B cell (primary cell): ENCODE data around the gene PITRM1. TPM values are rescaled to one million over a fixed set of nuclear protein-coding genes. Genes with fewer than 3 reads are reported as not detected.

Experiments used
- ATAC-seq: fragments of 200-7000 bp; cut with Tn5 transposase; one replicate; pipeline ENCODE4 v1.10.0; 2021; ENCODE audit warnings: low read depth, mild to moderate bottlenecking, moderate number of reproducible peaks, moderate library complexity
- CTCF ChIA-PET: fragments of 350-600 bp; sonication (Branson Sonifier 250); formaldehyde crosslinking; loops from one replicate; lab custom pipeline; 2021; ENCODE audit warnings: antibody characterized with exemption, inconsistent platforms; lab: Charles Lee
- POLR2A ChIA-PET: fragments of 350-600 bp; sonication (Branson Sonifier 250); formaldehyde crosslinking; loops from one replicate; lab custom pipeline; 2021; ENCODE audit warnings: antibody characterized with exemption; lab: Charles Lee
- DNase-seq: peaks from one replicate; pipeline ENCODE4 v3.0.0; 2013
- H2AFZ ChIP-seq: 2 replicates; pipeline ENCODE4 v1.6.1; 2012; ENCODE audit warnings: mild to moderate bottlenecking, low read depth, low read length; ENCODE audit not compliant: insufficient read depth, poor library complexity, severe bottlenecking
- H3K27ac ChIP-seq, 2 donors: 1 replicate in 1 of 2; 2 replicates in 1 of 2; pipeline ENCODE4 v1.5.1; 2012 to 2013; ENCODE audit warnings: low read length in 2 of 2, mild to moderate bottlenecking in 2 of 2, moderate library complexity in 1 of 2
- H3K27me3 ChIP-seq, 4 experiments: fragments of 200-600 bp in 1 of 4; sonication (generic) in 1 of 4; replicated peaks in 1 of 4; 1 replicate in 2 of 4; 2 replicates in 2 of 4; pipeline versions ENCODE4 v1.6.1 to v1.7.0; 2013 to 2016; ENCODE audit warnings: low read length in 3 of 4, mild to moderate bottlenecking in 2 of 4, mixed read lengths in 1 of 4, moderate library complexity in 1 of 4; ENCODE audit not compliant: insufficient read depth in 4 of 4, control insufficient read depth in 3 of 4; ENCODE audit errors: control extremely low read depth in 1 of 4
- H3K36me3 ChIP-seq, 2 experiments: replicated peaks in 1 of 2; 1 replicate in 1 of 2; 2 replicates in 1 of 2; pipeline versions ENCODE4 v1.6.1 to v1.7.1; 2013; ENCODE audit warnings: low read length in 1 of 2; ENCODE audit not compliant: insufficient read depth in 2 of 2, control insufficient read depth in 1 of 2; ENCODE audit errors: control extremely low read depth in 1 of 2, extremely low read depth in 1 of 2
- H3K4me1 ChIP-seq, 2 donors: fragments of 200-600 bp in 1 of 2; sonication (generic) in 1 of 2; 1 replicate in 1 of 2; 2 replicates in 1 of 2; pipeline versions ENCODE4 v1.5.1 to v1.6.1; 2013 to 2017; ENCODE audit warnings: low read length in 2 of 2; ENCODE audit not compliant: control insufficient read depth in 2 of 2, insufficient read depth in 2 of 2
- H3K4me2 ChIP-seq: replicated peaks from 2 replicates; pipeline ENCODE3; 2012; ENCODE audit warnings: mild to moderate bottlenecking, low read depth, low read length; ENCODE audit not compliant: poor library complexity, severe bottlenecking
- H3K4me3 ChIP-seq, 5 experiments: fragments of 200-600 bp in 1 of 5; sonication (generic) in 1 of 5; 1 replicate in 3 of 5; 2 replicates in 2 of 5; pipeline versions ENCODE4 v1.5.1 to v1.7.0; 2011 to 2016; ENCODE audit warnings: low read length in 4 of 5, mild to moderate bottlenecking in 4 of 5, low read depth in 2 of 5, control low read depth in 1 of 5, moderate library complexity in 1 of 5; ENCODE audit not compliant: insufficient read depth in 1 of 5; ENCODE audit errors: control extremely low read depth in 1 of 5, extremely low read depth in 1 of 5
- H3K79me2 ChIP-seq: fragments of 200-600 bp; sonication (generic); one replicate; pipeline ENCODE4 v1.6.0; 2016; ENCODE audit warnings: low read length; ENCODE audit not compliant: control insufficient read depth, insufficient read depth
- H3K9ac ChIP-seq: fragments of 200-600 bp; sonication (generic); 2 replicates; pipeline ENCODE4 v1.6.1; 2017; ENCODE audit warnings: mild to moderate bottlenecking, low read length, moderate library complexity
- H3K9me3 ChIP-seq, 3 donors: one replicate each; pipeline versions ENCODE4 v1.6.1 to v1.7.1; 2013; ENCODE audit warnings: low read length in 2 of 3; ENCODE audit not compliant: control insufficient read depth in 2 of 3, insufficient read depth in 1 of 3; ENCODE audit errors: control extremely low read depth in 1 of 3
- H4K20me1 ChIP-seq: 2 replicates; pipeline ENCODE4 v1.6.0; 2012; ENCODE audit warnings: mild to moderate bottlenecking, low read length; ENCODE audit not compliant: insufficient read depth, control insufficient read depth, poor library complexity, severe bottlenecking
- H3K27ac Mint-ChIP-seq: one replicate; pipeline ENCODE4 v1.8.0; 2021; ENCODE audit warnings: mixed read lengths
- H3K27me3 Mint-ChIP-seq: one replicate; pipeline ENCODE4 v1.8.0; 2021; ENCODE audit warnings: mixed read lengths
- H3K4me1 Mint-ChIP-seq: one replicate; pipeline ENCODE4 v1.8.0; 2021; ENCODE audit warnings: mixed read lengths
- H3K4me3 Mint-ChIP-seq: one replicate; pipeline ENCODE4 v1.8.0; 2021; ENCODE audit warnings: mixed read lengths
- H3K9me3 Mint-ChIP-seq: one replicate; pipeline ENCODE4 v1.8.0; 2022; ENCODE audit warnings: mixed read lengths; ENCODE audit not compliant: insufficient read depth
- EZH2 ChIP-seq: IDR thresholded peaks from 2 replicates; pipeline ENCODE4 v1.6.1; 2012; ENCODE audit warnings: borderline replicate concordance, low read depth, mild to moderate bottlenecking, moderate library complexity, low read length; ENCODE audit not compliant: insufficient read depth, poor library complexity, severe bottlenecking
- WGBS: methylation state at CpG from one replicate; pipeline ENCODE4 v1.1.5; 2013; ENCODE audit warnings: missing lambda C conversion rate; ENCODE audit not compliant: insufficient coverage; 5-methylcytosine and 5-hydroxymethylcytosine counted together
- intact Hi-C: fragments of 100-400 bp; cut with micrococcal nuclease; formaldehyde crosslinking; loops from one replicate; pipeline ENCODE4 v1.10.0; 2022
- polyA plus RNA-seq: library from polyadenylated mRNA; depleted of rRNA; stranded (reverse); fragments of >200 nt; gene quantifications from 2 replicates; pipeline ENCODE4 v1.2.3, GENCODE V29; 2012
- total RNA-seq, 2 donors: library from RNA; stranded (reverse); fragments of 120-200 nt in 1 of 2; gene quantifications; 1 replicate in 1 of 2; 2 replicates in 1 of 2; pipeline versions ENCODE4 v1.2.3 to v1.2.4, GENCODE V29; 2013 to 2022
- TF ChIP-seq, protein P1 (sequence below): fragments of 200-600 bp; IDR thresholded peaks from one replicate; pipeline ENCODE4 v1.8.0; 2022; ENCODE audit warnings: antibody characterized with exemption, mild to moderate bottlenecking

The PITRM1 gene
- total and polyA plus RNA-seq, 2 donors (not counting 1 experiment from before 2014, with no cell fraction given): 50.7 to 71.1 TPM

DNA sequence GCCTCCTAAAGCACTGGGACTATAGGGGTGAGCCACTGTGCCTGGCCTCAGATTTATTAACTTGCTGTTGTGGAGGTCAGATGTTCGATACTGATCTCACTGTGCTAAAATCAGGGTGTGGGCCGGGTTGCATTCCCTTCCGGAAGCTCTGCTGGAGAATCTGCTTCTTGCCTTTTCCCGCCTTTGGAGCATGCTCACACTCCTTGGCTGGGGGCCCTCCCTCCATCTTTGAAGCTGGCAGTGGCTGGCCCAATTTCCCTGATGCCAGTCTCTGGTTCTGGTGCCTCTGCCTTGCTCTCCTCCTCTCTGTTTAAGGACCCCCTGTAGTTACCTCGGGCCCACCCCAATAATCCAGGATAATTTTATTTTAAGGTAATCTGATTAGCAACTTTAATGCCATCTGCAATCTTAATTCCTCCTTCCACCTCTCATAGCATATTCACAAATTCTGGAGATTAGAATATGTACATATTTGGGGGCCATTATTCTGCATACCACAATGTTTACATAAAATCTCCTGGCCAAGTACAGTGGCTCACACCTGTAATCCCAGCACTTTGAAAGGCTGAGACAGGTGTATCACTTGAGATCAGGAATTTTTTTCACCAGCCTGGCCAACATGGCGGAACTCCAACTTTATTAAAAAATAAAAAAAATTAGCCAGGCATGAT lies 7.9 kb upstream of the PITRM1 start:
- ChIA-PET POLR2A (no interaction called here), CTCF (interaction anchor here (4.1 kb wide), 1 partner anchor 13 kb away, joined by 27 read pairs; no protein-coding TSS in a partner anchor)
- Mint-ChIP-seq H3K27me3 (peaks cover 14% of the 10 kb centered on the region), H3K4me3 (no peak overlapping the region), H3K27ac (no peak overlapping the region), H3K9me3 (no peaks in the 10 kb centered on the region), H3K4me1 (peaks cover 11% of the 10 kb centered on the region)
- no peak overlapping the region for H3K9ac ChIP-seq
- no peak for ATAC-seq
- no peak overlapping the region for H3K4me2 ChIP-seq
- no peaks in the 10 kb centered on the region for H4K20me1 ChIP-seq
- no peak overlapping the region for H2AFZ ChIP-seq
- H3K4me3 ChIP-seq: no peak overlapping the region
- no peaks in the 10 kb centered on the region for H3K36me3 ChIP-seq
- DNase-seq: no peak
- no peak for TF ChIP-seq EZH2
- TF ChIP-seq, protein P1, sequence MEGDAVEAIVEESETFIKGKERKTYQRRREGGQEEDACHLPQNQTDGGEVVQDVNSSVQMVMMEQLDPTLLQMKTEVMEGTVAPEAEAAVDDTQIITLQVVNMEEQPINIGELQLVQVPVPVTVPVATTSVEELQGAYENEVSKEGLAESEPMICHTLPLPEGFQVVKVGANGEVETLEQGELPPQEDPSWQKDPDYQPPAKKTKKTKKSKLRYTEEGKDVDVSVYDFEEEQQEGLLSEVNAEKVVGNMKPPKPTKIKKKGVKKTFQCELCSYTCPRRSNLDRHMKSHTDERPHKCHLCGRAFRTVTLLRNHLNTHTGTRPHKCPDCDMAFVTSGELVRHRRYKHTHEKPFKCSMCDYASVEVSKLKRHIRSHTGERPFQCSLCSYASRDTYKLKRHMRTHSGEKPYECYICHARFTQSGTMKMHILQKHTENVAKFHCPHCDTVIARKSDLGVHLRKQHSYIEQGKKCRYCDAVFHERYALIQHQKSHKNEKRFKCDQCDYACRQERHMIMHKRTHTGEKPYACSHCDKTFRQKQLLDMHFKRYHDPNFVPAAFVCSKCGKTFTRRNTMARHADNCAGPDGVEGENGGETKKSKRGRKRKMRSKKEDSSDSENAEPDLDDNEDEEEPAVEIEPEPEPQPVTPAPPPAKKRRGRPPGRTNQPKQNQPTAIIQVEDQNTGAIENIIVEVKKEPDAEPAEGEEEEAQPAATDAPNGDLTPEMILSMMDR: no peak
- H3K9me3 ChIP-seq: no peaks in the 10 kb centered on the region
- intact Hi-C loops: no loop called here
- H3K4me1 ChIP-seq: peaks cover 9 to 11% of the 10 kb centered on the region in 2 donors
- 93% methylated on average over 4 of the region's 6 CpGs for WGBS
- peaks cover 0 to 7% (median 3%) of the 10 kb centered on the region in 4 experiments for H3K27me3 ChIP-seq
- no peaks in the 10 kb centered on the region for H3K79me2 ChIP-seq
- no peak overlapping the region for H3K27ac ChIP-seq

DNA sequence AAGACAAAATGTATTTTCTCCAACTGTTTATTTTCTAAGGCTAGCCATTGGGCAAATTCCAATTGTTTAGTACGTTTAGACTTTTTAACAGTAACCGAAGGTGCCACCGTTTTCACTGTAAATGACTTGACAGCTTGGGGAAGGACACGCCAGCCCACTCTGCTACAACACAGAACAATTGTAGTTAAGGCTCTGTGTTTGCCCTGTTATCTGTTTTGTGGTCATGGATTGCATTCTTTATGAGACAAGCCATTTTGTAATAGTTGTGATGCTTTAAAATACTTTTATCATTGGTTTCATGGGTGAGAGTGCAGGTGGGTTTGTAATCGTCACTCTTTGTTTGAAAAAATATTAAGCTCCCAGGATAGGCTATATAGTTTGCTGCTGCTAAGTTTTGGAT lies 6.6 kb upstream of the PITRM1 start:
- H3K27ac ChIP-seq: no peak overlapping the region
- ATAC-seq: no peak
- H3K4me1 ChIP-seq: peaks cover 9 to 11% of the 10 kb centered on the region in 2 donors
- no peaks in the 10 kb centered on the region for H3K9me3 ChIP-seq
- TF ChIP-seq, protein P1: no peak
- no peaks in the 10 kb centered on the region for H4K20me1 ChIP-seq
- peaks cover 0 to 7% (median 2%) of the 10 kb centered on the region in 4 experiments for H3K27me3 ChIP-seq
- H2AFZ ChIP-seq: no peak overlapping the region
- WGBS: 100% methylated on average over 3 of the region's 5 CpGs
- CTCF ChIA-PET: interaction anchor here (0.6 kb wide), 1 partner anchor 563 kb away, joined by 3 read pairs; no protein-coding TSS in a partner anchor
- no peak overlapping the region for H3K4me3 ChIP-seq
- no peaks in the 10 kb centered on the region for H3K79me2 ChIP-seq
- peaks cover 13% of the 10 kb centered on the region for H3K27me3 Mint-ChIP-seq
- H3K4me2 ChIP-seq: no peak overlapping the region
- H3K4me3 Mint-ChIP-seq: no peak overlapping the region
- H3K9ac ChIP-seq: no peak overlapping the region
- POLR2A ChIA-PET: no interaction called here
- H3K27ac Mint-ChIP-seq: no peak overlapping the region
- intact Hi-C loops: loop anchor here (10.0 kb wide), 1 partner anchor 606 kb away; the partner anchor contains the start of gene KLF6
- H3K36me3 ChIP-seq: no peaks in the 10 kb centered on the region
- no peaks in the 10 kb centered on the region for H3K9me3 Mint-ChIP-seq
- H3K4me1 Mint-ChIP-seq: peaks cover 11% of the 10 kb centered on the region
- no peak for DNase-seq
